ENCODE results near the gene LRCOL1.

The LRCOL1 gene

GRCh38 chr12:132619386-132620112 is 9.2 kb upstream of the LRCOL1 start:
- DNase-seq (ENCODE audit: low read depth in 1 of 2, low spot score in 1 of 2), result no peak

- DNase-seq (ENCODE audit: low read depth in 1 of 2, low spot score in 1 of 2), result no peak
These were observed 8.6 kb upstream of the LRCOL1 start for GRCh38 chr12:132619071-132619385.

- DNase-seq (ENCODE audit: low read depth in 1 of 2, low spot score in 1 of 2), result no peak
These were observed 8.3 kb upstream of the LRCOL1 start, which contains the start of gene P2RX2 for GRCh38 chr12:132618683-132619043. TSS of gene P2RX2 (plus strand) at chr12:132618776. CDS start at chr12:132618817, 41 bp downstream.

- DNase-seq (ENCODE audit: low read depth in 1 of 2, low spot score in 1 of 2), result no peak
These were observed 7.7 kb upstream of the LRCOL1 start for GRCh38 chr12:132617822-132618682.

GRCh38 chr12:132617135-132617701 is 6.8 kb upstream of the LRCOL1 start:
- DNase-seq (ENCODE audit: low read depth in 1 of 2, low spot score in 1 of 2), result no peak

- DNase-seq (ENCODE audit: low read depth in 1 of 2, low spot score in 1 of 2), result no peak
These were observed 5.2 kb upstream of the LRCOL1 start for GRCh38 chr12:132615579-132616038.

GRCh38 chr12:132614861-132615578 is 4.6 kb upstream of the LRCOL1 start:
- DNase-seq (ENCODE audit: low read depth in 1 of 2, low spot score in 1 of 2), result peak; percentile 68 to 71

GRCh38 chr12:132614029-132614428 is 3.6 kb upstream of the LRCOL1 start:
- no peak for DNase-seq (ENCODE audit: low read depth in 1 of 2, low spot score in 1 of 2)

GRCh38 chr12:132611620-132612019 is 1.2 kb upstream of the LRCOL1 start:
- no peak for DNase-seq (ENCODE audit: low read depth in 1 of 2, low spot score in 1 of 2)

- no peak for DNase-seq (ENCODE audit: low read depth in 1 of 2, low spot score in 1 of 2)
These were observed 652 bp upstream of the LRCOL1 start for GRCh38 chr12:132610866-132611602.

- DNase-seq (ENCODE audit: low read depth in 1 of 2, low spot score in 1 of 2), result no peak
These were observed 1.9 kb downstream of the LRCOL1 start for GRCh38 chr12:132608231-132609171.

- no peak for DNase-seq (ENCODE audit: low read depth in 1 of 2, low spot score in 1 of 2)
These were observed 3.5 kb downstream of the LRCOL1 start for GRCh38 chr12:132606927-132607326.

- no peak for DNase-seq (ENCODE audit: low read depth in 1 of 2, low spot score in 1 of 2)
These were observed 3.9 kb downstream of the LRCOL1 start for GRCh38 chr12:132606466-132606865.

- DNase-seq (ENCODE audit: low read depth in 1 of 2, low spot score in 1 of 2), result no peak
These were observed 4.5 kb downstream of the LRCOL1 start for GRCh38 chr12:132605892-132606291.

GRCh38 chr12:132604668-132605441 is 5.5 kb downstream of the LRCOL1 start:
- DNase-seq (ENCODE audit: low read depth in 1 of 2, low spot score in 1 of 2), result no peak

- no peak for DNase-seq (ENCODE audit: low read depth in 1 of 2, low spot score in 1 of 2)
These were observed 6.2 kb downstream of the LRCOL1 start for GRCh38 chr12:132604151-132604618.

- DNase-seq (ENCODE audit: low read depth in 1 of 2, low spot score in 1 of 2), result no peak
These were observed 6.9 kb downstream of the LRCOL1 start for GRCh38 chr12:132603240-132604150.
